Activated CD8-positive, alpha-beta memory T cell treated with anti-CD3 and anti-CD28 coated beads, Interleukin-2, amount 50 U/mL, for 24 hours (primary cell): ENCODE data around the gene WNT2.

Experiments used
- DNase-seq: peaks from one replicate; pipeline ENCODE4 v3.0.0-alpha.2; 2020; ENCODE audit errors: extremely low read depth

WNT2 gene

DNA sequence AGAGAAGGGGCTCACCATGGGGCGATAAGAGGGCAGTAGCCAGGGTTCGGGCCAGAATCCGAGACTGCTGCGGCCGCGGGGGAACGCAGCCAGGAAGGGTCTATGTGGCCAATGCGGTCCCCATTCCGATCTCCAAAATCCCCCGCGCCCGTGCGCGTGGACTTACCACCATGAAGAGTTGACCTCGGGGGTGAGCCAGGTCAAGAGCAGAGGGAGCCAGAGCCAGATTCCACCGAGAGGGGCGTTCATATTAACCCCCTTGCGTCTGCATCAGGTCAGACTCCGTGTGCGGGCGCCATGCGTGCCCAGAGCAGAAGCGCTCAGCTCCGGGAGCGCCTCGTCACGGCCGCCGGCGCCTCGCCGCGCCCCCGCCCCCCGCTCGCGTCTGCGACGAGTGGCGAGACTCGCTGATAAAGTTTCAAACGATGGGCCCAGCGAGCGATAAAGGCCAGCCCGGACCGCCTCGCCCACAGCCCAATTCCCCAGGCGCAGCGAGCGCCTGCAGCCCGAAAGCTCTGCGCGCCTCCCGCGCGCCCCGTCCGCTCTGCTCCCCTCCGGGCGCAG lies at the start of gene WNT2:
TSS of gene WNT2 (minus strand) at position 318 of the 564 bp plus-strand sequence. CDS start at position 249, 69 bp downstream.
- DNase-seq = no peak

DNA sequence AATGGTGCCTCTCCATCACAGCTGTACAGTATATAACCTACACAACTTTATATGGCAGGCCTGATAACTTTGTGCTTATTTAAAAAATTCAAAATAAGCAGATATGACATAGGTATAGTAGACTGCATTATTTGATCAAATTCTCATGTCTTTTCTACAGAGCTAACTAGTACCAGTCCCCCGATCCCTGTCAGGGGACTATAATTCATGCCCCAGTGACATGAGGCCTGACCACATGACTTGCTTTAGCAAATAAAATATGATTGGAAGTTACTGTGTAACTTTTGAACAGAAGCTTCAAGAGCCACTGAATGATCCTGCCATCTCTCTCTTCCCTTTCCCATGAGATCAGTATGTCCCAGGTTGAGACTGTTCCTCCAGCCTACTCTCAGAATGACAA lies 49.2 kb upstream of the WNT2 start:
- DNase-seq = no peak

DNA sequence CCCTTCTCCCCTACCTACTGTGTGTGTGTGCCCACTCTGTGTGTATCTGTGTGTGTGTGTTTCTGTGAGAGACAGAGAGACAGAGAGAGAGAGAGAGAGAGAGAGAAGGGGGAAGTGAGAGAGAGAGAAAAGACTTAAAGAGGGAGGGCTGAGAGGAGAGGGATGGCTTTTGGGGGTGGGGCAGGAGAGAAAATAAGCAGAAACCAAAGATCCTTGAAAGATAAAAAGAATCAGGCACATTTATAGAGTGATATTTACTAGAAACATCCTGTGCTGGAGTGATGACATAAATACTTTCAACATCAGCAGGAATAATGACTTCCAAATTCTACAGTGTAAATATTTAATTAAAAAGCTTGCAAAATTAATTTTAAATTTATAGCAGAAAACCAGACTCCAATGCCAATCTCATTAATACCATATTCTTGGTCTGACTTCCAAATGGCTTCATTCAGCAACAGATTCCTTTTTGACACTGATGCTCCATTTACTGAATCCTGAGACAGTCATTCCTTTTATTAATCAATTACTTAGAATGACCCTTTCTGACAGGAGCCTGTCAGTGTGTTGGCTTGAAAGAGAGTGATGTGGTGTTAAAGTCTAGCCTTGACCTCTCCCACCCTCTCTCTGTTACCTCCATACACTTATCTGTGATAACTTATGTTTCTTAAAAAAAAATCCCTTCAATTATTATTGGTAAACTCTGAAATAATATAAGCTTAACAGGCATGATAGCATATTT lies 41.7 kb upstream of the WNT2 start:
- no peak for DNase-seq

DNA sequence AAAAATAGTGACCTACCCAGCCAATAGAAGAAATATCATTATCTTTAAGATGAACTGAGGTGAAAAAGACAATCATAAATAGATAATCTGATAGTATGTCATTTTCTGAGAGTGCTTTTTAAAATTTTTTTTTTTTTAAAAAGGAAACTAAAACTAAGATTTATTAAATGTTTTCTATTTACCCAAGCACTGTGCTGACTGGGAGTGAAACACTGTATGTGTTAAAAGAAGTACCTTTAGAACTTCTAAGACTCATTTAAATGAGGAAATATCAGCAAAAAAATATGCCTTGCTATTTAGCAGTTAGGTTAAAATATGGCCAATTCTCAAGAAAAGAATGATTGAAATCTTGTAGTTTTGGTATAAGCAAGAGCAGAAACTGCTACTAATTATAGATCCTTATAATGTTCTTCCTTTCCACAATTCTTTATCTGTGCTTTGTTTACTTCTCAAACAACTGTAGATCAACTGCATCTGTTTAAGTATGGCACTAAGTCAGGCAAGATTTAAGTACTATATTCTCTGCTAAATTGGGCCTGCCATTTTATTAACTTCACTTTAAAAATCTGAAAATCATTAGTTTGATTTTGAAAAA lies 39.5 kb upstream of the WNT2 start:
- no peak for DNase-seq

GRCh38 chr7:117350027-117350426 lies 27.2 kb upstream of the WNT2 start:
- DNase-seq = no peak

GRCh38 chr7:117349570-117349969 lies 26.7 kb upstream of the WNT2 start:
- DNase-seq = no peak

GRCh38 chr7:117347962-117348672 lies 25.3 kb upstream of the WNT2 start:
- DNase-seq = no peak

DNA sequence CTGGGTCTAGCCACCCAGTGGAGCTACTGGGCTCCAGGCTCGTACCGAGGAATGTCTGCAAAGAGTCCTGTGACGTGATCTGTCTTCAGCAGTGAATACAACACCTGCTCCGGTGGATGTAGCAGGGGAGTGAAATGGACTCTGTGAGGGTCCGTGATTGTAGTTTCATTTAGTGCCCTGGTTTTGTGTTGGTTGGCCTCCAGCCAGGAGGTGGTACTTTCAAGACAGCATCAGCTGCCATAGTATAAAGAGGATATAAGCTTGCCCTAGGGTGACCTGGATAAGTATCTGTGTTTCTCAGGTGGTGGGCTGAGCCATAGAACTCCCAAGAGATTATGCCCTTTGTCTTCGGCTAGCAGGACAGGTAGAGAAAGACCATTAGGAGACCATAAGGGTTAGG lies 24.6 kb upstream of the WNT2 start:
- no peak for DNase-seq

DNA sequence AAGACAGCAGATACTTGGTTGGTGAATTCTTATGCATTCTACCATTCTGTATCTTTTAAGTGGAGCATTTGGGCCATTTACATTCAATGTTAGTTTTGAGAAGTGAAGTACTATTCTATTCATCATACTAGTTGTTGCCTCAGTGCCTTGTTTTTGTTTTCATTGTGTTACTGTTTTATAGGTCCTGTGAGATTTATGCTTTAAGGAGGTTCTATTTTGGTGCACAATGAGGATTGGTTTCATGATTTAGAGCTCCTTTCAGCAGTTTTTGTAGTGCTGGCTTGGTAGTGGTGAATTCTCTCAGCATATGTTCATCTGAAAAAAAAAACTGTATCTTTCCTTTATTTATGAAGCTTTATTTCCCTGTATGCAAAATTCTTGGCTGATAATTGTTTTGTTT lies 23.3 kb upstream of the WNT2 start:
- DNase-seq = no peak

DNA sequence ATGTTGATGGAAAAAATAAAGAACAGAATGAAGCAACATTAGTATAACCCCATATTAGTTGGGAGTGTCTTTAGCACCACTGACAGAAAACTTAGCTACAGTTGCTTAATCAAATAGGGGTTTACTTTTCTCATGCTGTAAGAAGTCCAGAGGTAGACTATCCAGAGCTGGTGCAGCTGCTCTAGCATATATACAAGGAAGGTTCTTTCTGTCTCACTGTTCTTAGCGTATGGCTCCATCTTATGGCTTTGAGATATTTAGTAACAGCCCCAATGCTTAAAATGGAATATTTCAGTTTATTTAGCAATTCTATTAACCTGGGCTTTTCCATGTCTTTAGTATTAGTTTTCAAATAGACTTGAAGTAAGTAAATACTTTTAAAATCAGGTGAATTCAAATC lies 15.2 kb upstream of the WNT2 start:
- no peak for DNase-seq

- no peak for DNase-seq
These were observed 10.3 kb upstream of the WNT2 start for GRCh38 chr7:117333168-117333567.

DNA sequence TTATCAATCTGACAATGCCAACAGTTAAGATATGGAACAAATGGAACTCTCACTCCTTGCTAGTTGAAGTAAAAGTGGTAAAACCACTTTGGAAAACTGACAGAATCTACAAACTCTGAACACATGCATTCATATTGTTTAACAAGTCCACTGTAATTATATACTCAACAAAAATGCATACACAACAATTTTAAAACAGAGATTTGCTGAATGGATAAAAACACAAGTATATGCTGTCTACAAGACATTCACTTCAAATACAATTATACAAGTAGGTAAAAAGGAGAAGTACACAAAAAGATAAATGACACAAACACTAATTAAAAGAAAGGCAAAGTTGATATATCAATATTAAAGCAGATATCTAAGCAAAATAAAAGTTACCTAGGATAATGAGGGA lies 9.2 kb upstream of the WNT2 start:
- DNase-seq = no peak

- no peak for DNase-seq
These were observed 3.0 kb upstream of the WNT2 start for GRCh38 chr7:117325836-117326235.

DNA sequence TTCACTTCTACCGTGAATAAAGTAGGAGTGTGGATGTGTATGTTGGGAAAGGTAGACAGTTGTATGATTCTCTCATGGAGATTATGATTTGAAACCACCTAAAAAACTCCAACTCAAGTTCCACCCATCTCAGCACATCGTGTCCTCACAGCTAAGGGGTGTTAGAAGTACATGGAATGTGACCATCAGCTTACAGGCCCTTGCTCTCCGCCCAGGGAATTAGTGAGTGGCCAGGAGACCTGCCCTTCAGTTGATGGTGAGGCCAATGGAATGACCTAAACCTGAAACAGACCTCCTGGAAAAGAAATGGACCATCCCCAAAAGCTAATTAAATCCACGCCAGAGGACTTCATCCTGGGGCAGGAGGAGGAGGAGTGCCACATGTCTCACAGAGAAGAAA lies 2.1 kb upstream of the WNT2 start:
- DNase-seq = no peak

- no peak for DNase-seq
These were observed 1.2 kb upstream of the WNT2 start for GRCh38 chr7:117323851-117324711.

DNA sequence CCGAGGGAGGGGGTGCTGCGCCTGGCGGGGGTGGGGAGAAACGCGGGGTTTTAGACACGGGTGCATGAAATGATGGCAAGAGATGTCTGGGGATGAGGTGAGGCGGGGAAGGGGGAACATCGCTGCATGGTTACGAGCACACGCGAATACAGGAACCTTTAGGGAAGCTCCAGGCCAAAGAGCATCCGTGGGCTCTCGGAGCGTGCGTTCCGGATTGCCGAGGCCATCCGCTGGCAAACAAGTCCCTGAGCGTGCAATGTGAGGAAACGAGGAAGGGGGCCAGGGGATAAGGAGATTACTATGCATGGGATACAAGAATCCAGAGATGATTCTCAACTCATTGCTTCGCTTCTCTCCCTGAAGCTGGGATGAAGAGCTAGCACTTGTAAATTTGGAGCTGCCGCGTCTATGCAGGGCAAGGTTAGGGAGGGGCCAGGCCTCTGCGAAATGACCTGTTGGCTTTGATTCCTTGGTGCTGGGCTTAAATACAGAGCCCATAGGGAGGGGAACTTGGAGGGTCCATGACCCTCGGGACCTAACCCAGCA lies 520 bp upstream of the WNT2 start:
- DNase-seq = no peak

GRCh38 chr7:117320523-117320922 lies 2.3 kb downstream of the WNT2 start:
- DNase-seq = no peak

DNA sequence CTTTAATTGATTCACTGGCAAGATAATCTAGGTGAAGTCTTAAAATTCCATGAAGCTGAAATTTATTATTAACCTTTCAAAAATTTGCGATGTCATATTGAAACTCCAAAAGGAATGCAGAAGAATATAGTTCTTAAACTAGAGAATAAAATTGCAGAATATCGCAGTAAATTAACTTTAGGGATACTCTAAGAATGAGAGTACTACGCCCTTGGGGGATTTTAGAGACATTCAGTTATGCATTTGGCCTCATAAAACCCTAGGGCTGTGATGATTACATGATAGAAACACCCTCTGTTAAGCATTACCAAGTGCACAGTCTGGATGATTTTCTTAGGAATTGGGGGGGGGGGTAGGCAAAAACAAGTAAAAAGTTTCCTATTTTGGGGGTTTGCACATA lies 3.7 kb downstream of the WNT2 start:
- no peak for DNase-seq

DNA sequence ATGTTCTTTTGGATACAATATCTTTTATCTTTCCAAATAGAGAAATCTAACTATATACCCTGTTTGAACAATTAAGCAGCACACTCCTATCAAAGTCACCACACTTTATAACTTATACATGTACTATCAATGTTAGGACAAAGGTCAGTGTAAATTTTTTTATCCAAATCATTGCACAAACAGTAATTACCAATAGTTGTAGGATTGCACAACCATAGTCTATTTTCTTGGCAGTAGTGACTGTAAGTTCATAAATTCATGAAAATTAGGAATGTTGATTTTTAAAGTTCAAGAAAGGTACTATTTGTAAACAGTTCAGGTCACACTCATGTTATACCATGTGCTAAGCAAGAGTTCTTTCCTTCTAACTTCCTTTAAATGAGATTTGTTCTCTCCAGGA lies 9.3 kb downstream of the WNT2 start:
- DNase-seq = no peak

- DNase-seq = no peak
These were observed 10.0 kb downstream of the WNT2 start for GRCh38 chr7:117312593-117313580.
